NOMO-1 treated with DMSO at 0.1 percent for 48 hours (cell line): ENCODE results near the gene OR2J3.
"Not testable (repeated sequence)": the region's sequence is repeated elsewhere in the genome, so short reads cannot be mapped to it uniquely, and the experiment has no call there.

Source experiments
- DNase-seq: peaks from one replicate; lab custom pipeline; 2025; ENCODE audit not compliant: unreplicated experiment; lab: John Stamatoyannopoulos, UW

OR2J3 gene

DNA sequence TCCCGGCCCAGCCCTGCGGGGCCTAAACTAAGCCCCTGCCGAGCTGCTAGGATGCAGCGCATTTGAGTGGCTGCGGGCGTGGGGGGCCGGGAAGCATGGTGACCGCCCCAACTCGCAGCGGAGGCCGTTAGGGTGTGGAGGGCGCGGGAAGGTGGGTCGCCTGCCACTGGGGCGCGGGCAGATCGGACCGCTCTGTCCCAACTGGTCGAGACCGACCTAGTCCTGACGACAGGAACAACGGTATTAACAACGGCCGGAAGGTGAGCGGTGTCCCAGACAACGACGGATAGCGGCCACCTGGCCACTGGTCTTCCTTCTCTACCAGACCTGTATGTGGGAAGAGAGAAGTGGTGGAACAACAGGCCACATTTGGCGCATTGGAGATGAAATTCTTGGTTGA, 52.1 kb downstream of the OR2J3 start:
- DNase-seq, result not testable (repeated sequence)
